Measurements from ENCODE around the gene ATG10.
A peak's percentile ranks its signal among the peaks of the same experiment; 100 is the strongest.

Gene ATG10

GRCh38 chr5:82164977-82165713 is 193.3 kb downstream of the ATG10 start:
- DNase-seq (ENCODE audit: low spot score), result no peak

- peak; percentile 17 for DNase-seq (ENCODE audit: low spot score)
These were observed 194.1 kb downstream of the ATG10 start for GRCh38 chr5:82165740-82166530.

- DNase-seq (ENCODE audit: low spot score), result no peak
These were observed 195.6 kb downstream of the ATG10 start for GRCh38 chr5:82167372-82167935.

- DNase-seq (ENCODE audit: low spot score), result no peak
These were observed 196.5 kb downstream of the ATG10 start for GRCh38 chr5:82168294-82168693.

- DNase-seq (ENCODE audit: low spot score), result peak; percentile 5
These were observed 198.1 kb downstream of the ATG10 start for GRCh38 chr5:82169892-82170291.

- DNase-seq (ENCODE audit: low spot score), result peak; percentile 68
These were observed 202.5 kb downstream of the ATG10 start for GRCh38 chr5:82174128-82174918.

- no peak for DNase-seq (ENCODE audit: low spot score)
These were observed 203.0 kb downstream of the ATG10 start for GRCh38 chr5:82174919-82175219.

GRCh38 chr5:82176115-82176814 is 204.4 kb downstream of the ATG10 start:
- DNase-seq (ENCODE audit: low spot score), result no peak

GRCh38 chr5:82178378-82178777 is 206.6 kb downstream of the ATG10 start:
- no peak for DNase-seq (ENCODE audit: low spot score)

- no peak for DNase-seq (ENCODE audit: low spot score)
These were observed 210.8 kb downstream of the ATG10 start for GRCh38 chr5:82182662-82183061.

GRCh38 chr5:82183828-82184227 is 212.0 kb downstream of the ATG10 start:
- DNase-seq (ENCODE audit: low spot score), result no peak

- DNase-seq (ENCODE audit: low spot score), result no peak
These were observed 214.0 kb downstream of the ATG10 start for GRCh38 chr5:82185851-82186250.

- no peak for DNase-seq (ENCODE audit: low spot score)
These were observed 225.7 kb downstream of the ATG10 start for GRCh38 chr5:82197550-82197949.

- DNase-seq (ENCODE audit: low spot score), result no peak
These were observed 232.7 kb downstream of the ATG10 start for GRCh38 chr5:82204567-82204966.

GRCh38 chr5:82205005-82205404 is 233.2 kb downstream of the ATG10 start:
- DNase-seq (ENCODE audit: low spot score), result no peak

GRCh38 chr5:82208371-82208770 is 236.5 kb downstream of the ATG10 start:
- DNase-seq (ENCODE audit: low spot score), result no peak

- no peak for DNase-seq (ENCODE audit: low spot score)
These were observed 240.2 kb downstream of the ATG10 start for GRCh38 chr5:82211855-82212572.

GRCh38 chr5:82217917-82218316 is 246.1 kb downstream of the ATG10 start:
- DNase-seq (ENCODE audit: low spot score), result no peak

- no peak for DNase-seq (ENCODE audit: low spot score)
These were observed 246.7 kb downstream of the ATG10 start for GRCh38 chr5:82218374-82219156.

- no peak for DNase-seq (ENCODE audit: low spot score)
These were observed 249.2 kb downstream of the ATG10 start for GRCh38 chr5:82221020-82221419.
